Inflammatory macrophage (primary cell): ENCODE data around the gene AP5B1.

ENCODE experiments used
- DNase-seq, 2 donors: peaks; one replicate each; pipeline ENCODE4 v3.0.0-alpha.2; 2020 to 2022

Gene AP5B1

GRCh38 chr11:65785319-65786007 lies 4.7 kb upstream of the AP5B1 start:
- no peak for DNase-seq

GRCh38 chr11:65782816-65783228 lies 2.0 kb upstream of the AP5B1 start:
- DNase-seq, result no peak

- peak in 1 of 2 donors; percentile 0 for DNase-seq
Measured at GRCh38 chr11:65781962-65782815, 1.4 kb upstream of the AP5B1 start.

GRCh38 chr11:65781152-65781961 lies 581 bp upstream of the AP5B1 start:
- DNase-seq, result peak; percentile 14 to 51

- peak; percentile 88 to 89 for DNase-seq
Measured at GRCh38 chr11:65779919-65780769, 632 bp downstream of the AP5B1 start.

- DNase-seq, result peak in 1 of 2 donors; percentile 1
Measured at GRCh38 chr11:65779669-65779918, 1.2 kb downstream of the AP5B1 start.

- no peak for DNase-seq
Measured at GRCh38 chr11:65778901-65779668, 1.7 kb downstream of the AP5B1 start.

GRCh38 chr11:65778431-65778900 lies 2.3 kb downstream of the AP5B1 start:
- no peak for DNase-seq

GRCh38 chr11:65777821-65778361 lies 2.9 kb downstream of the AP5B1 start:
- DNase-seq, result no peak

GRCh38 chr11:65777241-65777640 lies 3.5 kb downstream of the AP5B1 start:
- no peak for DNase-seq

GRCh38 chr11:65776710-65777141 lies 4.0 kb downstream of the AP5B1 start:
- no peak for DNase-seq

- peak; percentile 97 to 98 for DNase-seq
Measured at GRCh38 chr11:65776196-65776595, 4.6 kb downstream of the AP5B1 start.

- no peak for DNase-seq
Measured at GRCh38 chr11:65774525-65775306, 6.1 kb downstream of the AP5B1 start.

GRCh38 chr11:65773784-65774411 lies 6.9 kb downstream of the AP5B1 start:
- no peak for DNase-seq

GRCh38 chr11:65771589-65772112 lies 9.1 kb downstream of the AP5B1 start:
- no peak for DNase-seq

GRCh38 chr11:65770951-65771567 lies 9.7 kb downstream of the AP5B1 start:
- DNase-seq, result no peak

GRCh38 chr11:65767806-65768205 lies 13.0 kb downstream of the AP5B1 start:
- peak; percentile 62 to 63 for DNase-seq

- DNase-seq, result no peak
Measured at GRCh38 chr11:65767406-65767805, 13.4 kb downstream of the AP5B1 start.

- peak in 1 of 2 donors; percentile 70 for DNase-seq
Measured at GRCh38 chr11:65766535-65766934, 14.2 kb downstream of the AP5B1 start.
